Stomach (tissue), 9 donors: Measurements from ENCODE around the gene RBMS2. TPM values are rescaled to one million over a fixed set of nuclear protein-coding genes. Genes with fewer than 3 reads are reported as not detected.
A peak's percentile ranks its signal among the peaks of the same experiment; 100 is the strongest.

ENCODE experiments used
- DNase-seq, 2 donors: peaks; one replicate each; pipeline versions ENCODE4 v3.0.0 to v3.0.0-alpha.2; 2013 to 2019
- H3K27ac ChIP-seq, 5 donors: fragments of 200-600 bp in 4 of 5; sonication (generic) in 4 of 5; one replicate each; pipeline ENCODE4 v1.5.1; 2013 to 2019; ENCODE audit warnings: mild to moderate bottlenecking in 1 of 5, moderate library complexity in 1 of 5
- H3K27me3 ChIP-seq, 3 donors: fragments of 200-600 bp; sonication (generic); one replicate each; pipeline ENCODE4 v1.5.1; 2017 to 2019; ENCODE audit warnings: mixed run types in 1 of 3
- H3K36me3 ChIP-seq, 4 donors: fragments of 200-600 bp; sonication (generic); 1 replicate in 3 of 4; 2 replicates in 1 of 4; pipeline ENCODE4 v1.5.1; 2016 to 2019
- H3K4me1 ChIP-seq, 4 donors: fragments of 200-600 bp; sonication (generic); one replicate each; pipeline ENCODE4 v1.5.1; 2016 to 2019
- H3K4me3 ChIP-seq, 4 donors: fragments of 200-600 bp; sonication (generic) in 3 of 4; one replicate each; pipeline ENCODE4 v1.5.1; 2016 to 2019; ENCODE audit warnings: mild to moderate bottlenecking in 1 of 4
- H3K9me3 ChIP-seq, 4 donors: fragments of 200-600 bp; sonication (generic); one replicate each; pipeline ENCODE4 v1.5.1; 2016 to 2019
- CTCF ChIP-seq, 7 experiments: fragments of 450-650 bp in 4 of 7; fragments of 200-600 bp in 3 of 7; sonication (generic) in 3 of 7; IDR thresholded peaks; one replicate each; pipeline ENCODE4 v1.5.1; 2016 to 2019; ENCODE audit warnings: antibody characterized with exemption in 7 of 7, control low read depth in 2 of 7, mild to moderate bottlenecking in 1 of 7
- EP300 ChIP-seq: sonication (generic); formaldehyde crosslinking; IDR thresholded peaks from one replicate; pipeline ENCODE4 v1.6.1; 2017; ENCODE audit warnings: antibody characterized with exemption
- POLR2A ChIP-seq, 4 donors: fragments of 450-650 bp; IDR thresholded peaks; one replicate each; pipeline ENCODE4 v1.6.1; 2016; ENCODE audit warnings: antibody characterized with exemption in 4 of 4, control low read depth in 2 of 4, mild to moderate bottlenecking in 1 of 4, moderate library complexity in 1 of 4
- POLR2AphosphoS5 ChIP-seq, 3 donors: sonication (generic); formaldehyde crosslinking; IDR thresholded peaks; one replicate each; pipeline ENCODE4 v1.6.1; 2016; ENCODE audit warnings: antibody characterized with exemption in 3 of 3
- WGBS, 5 donors: extraction: QIAGEN DNeasy Blood & Tissue Kit in 3 of 5; methylation state at CpG; one replicate each; pipeline versions ENCODE4 v1.1.5 to v1.1.7; 2013 to 2018; 5-methylcytosine and 5-hydroxymethylcytosine counted together
- intact Hi-C: fragments of 100-400 bp; cut with DNase I; formaldehyde crosslinking; loops from one replicate; pipeline ENCODE4 v1.15.1; 2023; ENCODE audit warnings: low total_unique reads
- polyA plus RNA-seq, 3 donors: library from polyadenylated mRNA; stranded (reverse); fragments of 200-250 nt; gene quantifications; one replicate each; pipeline ENCODE4 v1.2.3, GENCODE V29; 2013
- total RNA-seq, 5 donors: library from RNA; depleted of rRNA; stranded (reverse); fragments of >200 nt; gene quantifications; one replicate each; pipeline versions ENCODE4 v1.1.0 to v1.2.3, GENCODE V29; 2014 to 2016
- donor health status: healthy with polysubstance abuse.
- donor health status: Bipolar disorder and iron deficiency.
- donor health status: healthy.

The RBMS2 gene
- total and polyA plus RNA-seq, 8 donors: 4.2 to 123 (median 9.8) TPM

- no peak for DNase-seq
- H3K4me1 ChIP-seq: no peaks in the 10 kb centered on the region
- intact Hi-C loops: no loop called here
- 76 to 92% (median 88%) methylated on average over 6 of the region's 6 CpGs for WGBS, 5 donors
- no peaks in the 10 kb centered on the region for H3K9me3 ChIP-seq
- TF ChIP-seq CTCF (IDR thresholded peaks at IDR 0.05) (no peak), EP300 (no peak), POLR2AphosphoS5 (IDR thresholded peaks at IDR 0.05) (no peak), POLR2A (IDR thresholded peaks at IDR 0.05) (no peak)
- H3K36me3 ChIP-seq: peaks cover 0 to 8% (median 0%) of the 10 kb centered on the region in 4 donors
- no peak overlapping the region for H3K27ac ChIP-seq
- no peaks in the 10 kb centered on the region for H3K27me3 ChIP-seq
- H3K4me3 ChIP-seq: no peak overlapping the region
Observed at GRCh38 chr12:56477521-56478225, 43.9 kb upstream of the RBMS2 start.

- Histone ChIP-seq H3K36me3 (peaks cover 0 to under 1% (median 0%) of the 10 kb centered on the region in 4 donors), H3K9me3 (no peaks in the 10 kb centered on the region), H3K4me3 (no peak overlapping the region), H3K27me3 (no peaks in the 10 kb centered on the region), H3K27ac (no peak overlapping the region), H3K4me1 (no peaks in the 10 kb centered on the region)
- no peak for DNase-seq
- WGBS, 5 donors: 93 to 96% (median 93%) methylated on average over 7 of the region's 7 CpGs
- TF ChIP-seq POLR2AphosphoS5 (IDR thresholded peaks at IDR 0.05) (no peak), EP300 (no peak), CTCF (IDR thresholded peaks at IDR 0.05) (no peak), POLR2A (IDR thresholded peaks at IDR 0.05) (no peak)
- intact Hi-C loops: no loop called here
Observed at GRCh38 chr12:56479625-56480024, 42.0 kb upstream of the RBMS2 start.

- TF ChIP-seq POLR2A (IDR thresholded peaks at IDR 0.05): no peak
- no peak for TF ChIP-seq EP300
- no peak for TF ChIP-seq CTCF (IDR thresholded peaks at IDR 0.05)
- no peak for TF ChIP-seq POLR2AphosphoS5 (IDR thresholded peaks at IDR 0.05)
- 79 to 90% (median 86%) methylated on average over 1 of the region's 1 CpG for WGBS, 5 donors
- intact Hi-C loops: no loop called here
- Histone ChIP-seq H3K9me3 (no peaks in the 10 kb centered on the region), H3K4me3 (no peak overlapping the region), H3K4me1 (peaks cover 18 to 22% (median 18%) of the 10 kb centered on the region in 4 donors), H3K36me3 (no peaks in the 10 kb centered on the region), H3K27ac (no peak overlapping the region), H3K27me3 (peaks cover 0 to 21% (median 0%) of the 10 kb centered on the region in 3 donors)
- no peak for DNase-seq
Observed at GRCh38 chr12:56484566-56484965, 37.1 kb upstream of the RBMS2 start.

- no peak for TF ChIP-seq POLR2A (IDR thresholded peaks at IDR 0.05)
- TF ChIP-seq POLR2AphosphoS5 (IDR thresholded peaks at IDR 0.05): no peak
- DNase-seq: peak in 1 of 2 donors; percentile 9
- H3K9me3 ChIP-seq: no peaks in the 10 kb centered on the region
- intact Hi-C loops: no loop called here
- no peaks in the 10 kb centered on the region for H3K36me3 ChIP-seq
- peaks cover 18 to 22% (median 18%) of the 10 kb centered on the region in 4 donors for H3K4me1 ChIP-seq
- peaks cover 0 to 34% (median 0%) of the 10 kb centered on the region in 3 donors for H3K27me3 ChIP-seq
- no peak overlapping the region for H3K4me3 ChIP-seq
- no peak overlapping the region for H3K27ac ChIP-seq
- 84 to 91% (median 89%) methylated on average over 12 of the region's 12 CpGs for WGBS, 5 donors
Observed at GRCh38 chr12:56486694-56487093, 34.9 kb upstream of the RBMS2 start.

GRCh38 chr12:56487448-56488040 is 34.1 kb upstream of the RBMS2 start:
- intact Hi-C loops: no loop called here
- peak; percentile 52 to 75 for DNase-seq
- H3K4me3 ChIP-seq: peak overlapping the region; percentile 60 to 73 (median 61)
- no peaks in the 10 kb centered on the region for H3K36me3 ChIP-seq
- H3K27me3 ChIP-seq: peaks cover 0 to 37% (median 3%) of the 10 kb centered on the region in 3 donors
- peaks cover 18 to 22% (median 18%) of the 10 kb centered on the region in 4 donors for H3K4me1 ChIP-seq
- TF ChIP-seq POLR2A (IDR thresholded peaks at IDR 0.05): no peak
- no peak for TF ChIP-seq CTCF (IDR thresholded peaks at IDR 0.05)
- TF ChIP-seq POLR2AphosphoS5 (IDR thresholded peaks at IDR 0.05): no peak
- TF ChIP-seq EP300: no peak
- no peaks in the 10 kb centered on the region for H3K9me3 ChIP-seq
- H3K27ac ChIP-seq: peak overlapping the region in 4 of 5 donors; percentile 22 to 70 (median 30)
- WGBS, 5 donors: 2 to 6% (median 3%) methylated on average over 22 to 44 of the region's 44 CpGs
